HG02642 (cell line): ENCODE data around the gene KCNN3.
A peak's percentile ranks its signal among the peaks of the same experiment; 100 is the strongest.

Source experiments
- ATAC-seq: cut with Tn5 transposase; IDR thresholded peaks from one replicate; pipeline ENCODE4 v1.9.1; 2021; ENCODE audit warnings: mild to moderate bottlenecking; ENCODE audit not compliant: unreplicated experiment, poor library complexity

Gene KCNN3

DNA sequence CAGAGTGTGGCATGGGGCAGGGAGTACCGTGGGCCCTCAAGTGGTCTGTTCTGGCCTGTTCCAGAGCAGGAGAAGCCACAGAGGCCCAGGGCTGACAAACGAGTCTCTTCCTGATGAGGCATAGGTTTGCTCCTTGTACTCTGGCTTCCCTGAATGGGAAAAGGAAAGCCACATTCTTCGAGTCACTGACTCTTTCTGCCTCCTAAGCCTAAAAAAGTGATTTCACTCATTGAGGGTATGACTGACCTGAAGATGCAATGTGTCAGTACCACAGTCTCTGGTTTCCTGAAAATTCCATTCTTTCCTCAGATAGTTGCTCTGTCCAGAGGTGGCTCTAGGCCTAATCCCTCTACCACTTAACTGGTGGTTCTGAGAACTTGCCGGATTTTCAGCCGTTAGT, 92.3 kb downstream of the KCNN3 start:
- ATAC-seq = no peak

DNA sequence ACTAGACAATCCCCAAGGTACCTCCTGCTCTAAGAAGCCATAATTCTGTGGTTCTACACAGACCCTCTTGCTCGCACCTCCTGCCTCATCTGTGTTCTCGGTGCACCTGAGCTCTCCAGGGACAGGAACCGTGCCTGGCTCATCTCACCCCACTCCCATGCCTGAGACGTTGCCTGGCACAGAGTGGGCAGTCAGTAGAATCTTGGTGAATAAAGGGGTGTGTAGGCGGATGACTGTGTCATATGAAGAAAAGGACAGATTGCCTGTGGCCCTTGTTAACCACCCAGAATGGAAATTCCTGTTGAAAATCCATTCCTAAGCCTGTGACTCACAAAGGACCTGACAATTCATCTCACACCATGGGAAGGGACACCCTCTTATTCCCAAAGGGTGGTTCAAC, 92.9 kb downstream of the KCNN3 start:
- no peak for ATAC-seq

DNA sequence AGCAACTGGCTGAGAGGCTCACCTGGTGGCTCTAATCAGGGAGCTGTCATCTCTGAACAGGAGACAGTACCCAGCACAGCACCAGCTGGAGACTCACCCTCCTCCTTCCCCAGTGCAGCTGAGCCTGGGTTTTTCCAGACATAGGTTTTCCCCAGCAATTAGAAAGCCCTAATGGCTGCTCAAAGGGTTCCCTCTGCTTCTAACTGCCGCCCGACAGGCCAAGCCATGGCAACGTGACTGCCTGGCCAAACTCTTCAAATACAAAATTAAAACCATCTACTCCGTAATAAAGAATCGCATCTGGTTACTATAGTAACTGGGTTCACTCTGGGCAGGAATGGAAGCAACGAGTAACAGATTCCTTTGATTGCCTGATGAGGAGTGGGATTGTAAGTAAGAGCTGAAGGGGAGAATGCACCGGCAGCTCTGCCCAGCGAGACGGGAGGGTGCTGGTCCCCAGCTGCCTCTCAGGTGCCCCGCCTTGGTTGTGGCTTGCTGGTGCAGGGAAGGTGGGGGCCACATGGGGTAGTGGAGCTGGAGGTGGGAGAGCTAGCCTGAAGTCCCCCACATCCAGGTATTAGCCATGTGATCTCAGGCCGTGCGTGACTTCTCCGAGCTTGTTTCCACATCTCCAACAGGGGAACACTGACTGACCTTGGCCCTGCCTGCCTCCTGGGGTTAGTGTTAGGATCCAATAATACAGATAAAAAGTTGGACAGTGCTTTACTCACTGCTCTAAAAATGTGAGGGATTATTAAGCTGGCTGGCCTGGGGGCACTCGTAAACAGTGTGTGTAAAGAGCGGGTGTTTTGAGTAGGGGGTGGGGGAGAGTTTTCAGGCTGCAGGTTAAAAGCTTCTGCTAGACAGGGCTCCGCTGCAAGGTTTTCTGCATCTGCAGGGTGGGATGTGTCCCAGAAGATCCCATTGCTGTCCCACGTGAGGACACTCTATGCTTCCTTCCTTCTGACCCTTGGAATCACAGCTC, 94.2 kb downstream of the KCNN3 start:
- ATAC-seq = no peak

DNA sequence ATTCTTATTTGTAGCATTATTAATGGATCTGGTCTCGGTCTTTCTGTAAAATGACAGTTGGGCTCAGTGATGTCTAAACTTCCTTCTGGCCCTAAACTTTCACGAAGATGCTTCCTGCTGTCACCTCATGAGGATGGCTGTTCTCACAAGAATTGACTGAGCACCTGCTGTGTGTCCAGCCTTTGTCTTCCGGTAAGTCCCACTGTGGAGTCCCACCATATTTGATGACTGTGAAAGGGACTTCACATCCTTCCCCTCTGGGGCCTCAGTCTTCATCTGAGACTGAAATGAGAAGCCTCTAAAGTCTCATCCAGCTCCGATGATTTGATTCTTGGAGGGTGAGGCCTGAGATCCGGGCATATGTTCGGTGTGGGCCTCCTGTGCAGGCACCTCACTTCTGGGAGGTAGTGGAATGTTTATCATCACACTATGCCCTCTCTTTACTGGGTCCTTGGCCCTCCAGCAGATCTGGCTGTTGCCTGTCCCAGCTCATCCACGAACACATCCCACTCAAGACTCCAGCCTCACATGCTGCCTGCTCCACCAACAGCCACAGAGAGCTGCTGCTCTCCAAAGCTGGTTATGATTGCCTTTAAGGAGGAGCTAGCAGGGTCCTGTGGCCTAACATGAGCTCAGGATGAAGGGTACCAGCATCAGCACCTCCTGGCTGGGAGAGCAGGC, 95.8 kb downstream of the KCNN3 start:
- no peak for ATAC-seq

DNA sequence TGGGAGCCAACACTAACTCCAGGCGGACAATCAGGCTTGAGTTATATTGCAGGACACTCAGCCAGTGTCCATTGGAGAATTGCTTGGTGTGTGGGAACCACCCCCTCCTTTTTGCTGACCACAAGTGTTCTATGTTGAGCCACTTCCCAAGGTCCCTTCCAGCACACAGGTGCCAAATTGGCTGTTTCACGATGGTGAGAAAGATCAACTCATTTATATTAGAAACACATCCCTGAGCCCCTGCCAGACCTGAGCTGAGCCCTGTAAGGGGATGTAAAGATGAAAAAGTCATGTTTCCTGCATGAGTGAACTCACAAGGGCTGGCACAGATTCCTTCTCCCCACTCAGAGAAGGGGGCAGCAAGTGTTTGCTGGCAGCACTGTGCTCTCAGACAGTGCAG, 96.5 kb downstream of the KCNN3 start:
- ATAC-seq = no peak

DNA sequence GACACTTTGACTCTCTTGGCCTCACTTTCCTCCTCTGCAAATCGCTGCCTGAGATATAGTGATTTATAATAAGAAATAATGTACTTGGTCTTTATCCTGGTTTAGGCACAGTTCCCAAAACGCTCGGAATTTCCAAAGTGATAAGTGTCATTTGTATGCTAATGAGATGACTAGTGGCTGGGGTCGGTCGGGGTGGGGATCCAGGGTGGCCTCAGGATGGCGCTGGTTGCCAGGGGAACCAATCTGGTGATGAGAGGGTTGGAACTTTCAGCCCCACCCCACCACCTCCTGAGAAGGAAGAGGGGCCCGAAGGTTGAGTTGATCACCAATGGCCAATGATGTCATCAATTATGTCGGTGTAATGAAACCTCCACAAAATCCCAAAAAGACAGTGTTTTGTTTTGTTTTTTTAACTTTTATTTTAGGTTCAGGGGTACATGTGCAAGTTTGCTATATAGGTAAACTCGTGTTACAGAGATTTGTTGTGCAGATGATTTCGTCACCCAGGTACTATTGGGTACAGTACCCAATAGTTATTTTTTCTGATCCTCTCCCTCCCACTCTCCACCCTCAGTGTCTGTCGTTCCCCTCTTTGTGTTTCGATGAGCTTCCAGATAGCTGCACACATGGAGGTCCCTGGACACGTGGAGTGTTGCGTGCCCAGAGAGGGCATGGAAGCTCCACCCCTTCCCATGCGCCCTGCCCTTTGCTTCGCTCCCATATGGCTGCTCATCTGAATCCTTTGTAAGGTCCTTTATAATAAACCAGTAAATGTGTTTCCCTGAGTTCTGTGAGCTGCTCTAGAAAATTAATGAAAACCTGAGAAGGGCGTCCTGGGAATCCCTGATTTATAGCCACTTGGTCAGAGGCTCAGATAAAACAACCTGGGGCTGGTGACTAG, 97.2 kb downstream of the KCNN3 start:
- no peak for ATAC-seq

DNA sequence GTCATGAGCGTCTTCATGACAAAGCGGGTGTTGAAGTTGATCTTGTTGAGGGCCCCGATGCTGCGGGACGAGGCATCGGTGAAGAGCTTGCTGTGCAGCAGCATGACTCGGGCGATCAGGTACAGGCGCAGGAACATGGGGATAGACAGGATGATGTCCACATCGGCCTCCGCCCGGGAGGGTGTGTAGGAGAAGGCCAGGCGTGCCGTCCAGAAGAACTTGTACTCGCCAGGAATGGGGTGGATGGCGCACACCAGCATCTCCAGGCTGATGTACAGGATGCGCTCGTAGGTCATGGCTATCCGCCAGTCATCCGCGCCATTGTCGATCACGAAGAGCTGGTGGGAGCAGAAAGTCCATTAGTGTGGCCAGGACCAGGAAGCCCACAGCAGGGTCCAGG, 98.0 kb downstream of the KCNN3 start:
- no peak for ATAC-seq

DNA sequence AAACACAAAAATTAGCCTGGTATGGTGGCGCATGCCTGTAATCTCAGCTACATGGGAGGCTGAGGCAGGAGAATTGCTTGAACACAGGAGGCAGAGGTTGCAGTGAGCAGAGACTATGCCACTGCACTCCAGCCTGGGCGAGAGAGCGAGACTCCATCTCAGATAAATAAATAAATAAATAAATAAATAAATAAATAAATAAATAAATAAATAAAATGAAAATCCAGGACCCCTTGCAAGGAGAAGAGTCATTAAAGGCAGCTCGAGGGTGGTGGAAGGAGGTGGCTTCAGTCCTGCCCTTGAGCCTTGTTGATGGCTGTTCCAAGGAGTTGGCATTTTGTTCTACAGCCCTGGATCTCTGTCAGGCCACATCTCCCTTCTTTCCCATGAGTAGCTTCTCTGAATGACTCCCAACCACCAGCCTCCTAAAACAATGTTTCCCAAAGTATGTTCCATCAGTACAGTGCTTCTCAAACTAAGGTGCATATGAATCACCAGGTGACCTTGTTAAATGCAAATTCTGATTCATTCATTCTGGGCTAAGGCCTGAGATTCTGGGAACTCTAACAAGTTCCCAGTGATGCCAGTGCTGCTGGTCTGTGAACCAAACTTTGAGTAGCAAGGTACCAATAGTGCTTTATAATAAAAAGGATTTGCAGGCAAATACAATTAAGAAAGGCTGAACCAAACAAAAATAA, 99.0 kb downstream of the KCNN3 start:
- no peak for ATAC-seq

DNA sequence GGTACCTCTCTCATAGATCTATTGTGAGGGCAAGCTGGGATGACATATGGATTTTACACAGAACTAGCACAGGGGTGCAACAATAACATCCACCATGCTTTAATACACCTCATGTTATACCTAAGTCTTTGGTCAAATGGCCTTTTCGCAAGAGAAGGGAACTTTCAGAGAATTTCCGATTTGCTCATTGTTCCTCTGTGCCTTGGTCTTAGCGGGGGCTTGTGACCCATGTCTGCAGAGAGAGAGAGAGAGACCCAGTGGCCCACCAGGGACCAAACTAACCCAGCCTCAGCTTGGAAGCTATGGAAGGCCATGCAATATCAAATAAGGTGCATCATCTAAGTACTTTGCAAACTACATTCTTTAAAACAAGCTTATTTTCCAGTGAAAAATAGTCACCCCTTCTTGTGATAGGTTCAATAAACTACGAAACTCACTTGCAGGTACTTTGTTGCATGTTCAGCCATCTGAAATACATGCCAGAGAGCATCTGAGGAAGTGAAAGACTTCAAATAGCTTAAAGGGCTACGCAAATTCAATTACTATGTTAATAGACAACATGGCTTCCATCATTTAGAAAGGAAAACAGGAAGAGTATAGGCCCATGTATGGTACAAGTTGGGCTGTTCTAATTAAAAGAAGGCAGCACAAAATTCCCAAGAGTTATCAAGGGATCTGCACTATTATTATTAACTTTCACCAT, 100.7 kb downstream of the KCNN3 start:
- no peak for ATAC-seq

DNA sequence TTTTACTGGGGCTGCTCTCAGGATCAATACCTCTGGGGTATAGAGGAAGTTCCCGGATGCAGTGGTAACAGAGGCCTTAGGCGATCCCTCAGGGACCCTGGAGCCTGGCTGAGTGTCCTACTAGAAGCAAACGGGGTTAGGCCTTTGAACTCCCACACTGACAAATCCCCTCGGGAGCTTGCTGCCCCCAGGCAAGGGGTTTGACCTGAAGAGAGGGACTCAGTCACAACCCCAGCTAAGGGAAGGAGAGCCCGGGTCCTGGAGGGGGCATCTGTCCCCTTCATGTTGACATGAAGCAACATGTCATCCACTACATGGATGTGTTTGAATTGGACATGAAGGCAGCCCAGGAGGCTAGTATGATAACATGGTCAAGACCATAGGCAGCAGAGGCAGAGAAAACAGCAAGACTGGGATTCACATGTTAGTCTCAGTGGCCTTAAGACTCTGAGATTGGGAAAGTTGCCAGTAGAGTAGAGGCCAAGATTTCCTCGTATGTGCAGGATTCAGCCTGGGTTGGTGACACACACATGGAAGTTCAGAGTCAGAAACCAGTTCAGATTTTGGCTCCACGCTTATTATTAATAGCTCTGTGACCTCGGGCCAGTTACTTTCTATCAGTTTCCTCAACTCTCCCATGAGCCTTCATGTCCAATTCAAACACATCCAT, 101.5 kb downstream of the KCNN3 start:
- no peak for ATAC-seq

DNA sequence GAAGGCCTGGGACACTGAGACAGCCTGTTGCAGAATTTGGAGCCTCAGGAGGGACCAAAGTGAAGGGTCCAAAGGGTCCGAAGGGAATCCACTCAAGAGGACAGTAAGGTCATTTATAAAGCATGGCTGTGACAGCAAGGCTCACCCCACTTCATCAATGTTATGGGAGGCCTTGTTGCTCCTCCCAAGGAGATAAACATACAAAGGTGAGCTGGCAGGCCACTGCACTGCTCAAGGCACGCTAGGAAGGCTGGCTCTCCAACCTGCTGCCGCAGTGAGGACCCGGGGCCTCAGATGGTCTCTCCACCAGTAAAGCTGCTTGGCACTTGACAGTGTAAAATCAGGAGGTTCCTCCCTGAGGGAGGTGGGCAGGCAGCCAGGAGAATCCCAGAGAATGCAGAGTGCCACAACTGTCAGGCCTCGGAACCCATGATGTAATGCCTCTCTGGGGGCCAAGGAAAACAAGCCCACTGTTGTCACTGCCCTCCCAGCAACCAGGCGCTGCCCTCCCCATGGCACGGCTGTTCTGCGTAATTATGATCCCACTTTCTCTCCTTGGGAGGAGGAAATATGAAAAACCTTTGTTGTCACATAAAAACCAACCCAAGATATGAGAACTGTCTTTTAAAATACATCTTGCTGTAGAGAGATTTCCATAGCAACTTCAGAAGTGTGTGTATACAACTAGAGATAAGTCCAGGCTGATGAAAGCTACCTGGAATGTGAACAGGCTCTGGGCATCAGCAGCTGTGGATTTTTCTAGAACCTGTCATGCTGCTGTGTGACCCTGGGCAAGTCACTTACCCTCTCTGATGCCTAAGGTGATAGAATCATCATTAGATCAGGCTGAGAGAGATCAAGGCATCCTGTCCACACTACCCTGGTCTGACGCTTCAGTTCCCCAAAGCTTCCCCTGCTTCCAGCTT, 102.5 kb downstream of the KCNN3 start:
- ATAC-seq = no peak

DNA sequence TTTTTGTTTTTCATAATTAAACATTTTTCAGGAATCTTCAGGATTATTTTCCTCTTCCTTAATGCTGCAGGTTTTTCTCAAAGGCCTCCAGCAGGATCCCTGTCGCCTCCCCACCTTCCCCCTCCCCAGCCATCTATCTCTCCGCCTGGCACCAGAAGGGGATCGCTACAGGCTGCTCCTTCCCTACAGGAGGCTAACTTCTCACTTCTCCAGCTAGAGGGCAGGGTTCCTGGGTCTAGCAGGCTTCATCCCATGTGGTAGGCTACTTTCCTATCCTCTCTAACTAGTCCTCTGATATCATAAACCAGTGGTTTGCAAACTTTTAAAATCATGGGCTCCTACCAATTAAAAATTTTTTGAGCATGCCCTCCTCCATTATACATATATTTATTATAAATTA, 104.1 kb downstream of the KCNN3 start:
- ATAC-seq = no peak

DNA sequence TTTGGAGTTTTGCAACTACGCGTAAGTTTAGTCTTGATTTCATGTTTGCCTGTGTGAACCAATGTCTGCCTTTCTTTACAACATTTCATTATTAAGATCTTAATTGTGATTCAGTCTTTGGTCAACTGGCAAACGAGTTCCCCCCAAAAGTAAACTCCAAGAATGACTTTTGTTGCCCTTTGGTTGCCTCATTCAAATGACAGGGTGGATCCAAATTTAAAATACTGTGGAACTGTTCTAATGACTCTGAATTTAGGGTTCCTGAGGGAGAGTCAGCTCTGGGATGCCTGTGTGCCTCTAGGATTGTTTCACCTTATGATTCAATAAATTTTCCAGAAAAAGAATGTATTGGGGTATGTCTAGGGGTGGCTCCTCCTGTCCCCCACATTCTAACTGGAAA, 105.3 kb downstream of the KCNN3 start:
- no peak for ATAC-seq

DNA sequence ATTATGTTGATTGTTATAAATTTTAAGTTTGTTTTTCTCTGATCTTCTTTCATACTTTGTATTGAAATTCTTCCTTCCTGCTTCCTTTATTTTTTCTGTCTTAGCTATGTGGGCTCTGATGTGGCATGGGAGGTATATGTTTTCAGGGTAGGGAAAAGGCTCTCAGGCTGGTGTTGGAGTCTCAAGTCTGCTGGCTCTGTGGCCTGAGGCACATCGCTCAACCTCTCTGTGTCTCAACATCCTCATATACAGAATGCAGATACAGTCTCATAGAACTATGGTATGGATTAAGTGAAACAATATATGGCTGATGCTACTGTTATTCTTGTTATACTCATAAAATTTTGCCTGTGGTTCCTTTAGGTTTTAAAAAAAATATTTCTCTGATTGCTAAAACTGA, 105.9 kb downstream of the KCNN3 start:
- ATAC-seq = no peak

DNA sequence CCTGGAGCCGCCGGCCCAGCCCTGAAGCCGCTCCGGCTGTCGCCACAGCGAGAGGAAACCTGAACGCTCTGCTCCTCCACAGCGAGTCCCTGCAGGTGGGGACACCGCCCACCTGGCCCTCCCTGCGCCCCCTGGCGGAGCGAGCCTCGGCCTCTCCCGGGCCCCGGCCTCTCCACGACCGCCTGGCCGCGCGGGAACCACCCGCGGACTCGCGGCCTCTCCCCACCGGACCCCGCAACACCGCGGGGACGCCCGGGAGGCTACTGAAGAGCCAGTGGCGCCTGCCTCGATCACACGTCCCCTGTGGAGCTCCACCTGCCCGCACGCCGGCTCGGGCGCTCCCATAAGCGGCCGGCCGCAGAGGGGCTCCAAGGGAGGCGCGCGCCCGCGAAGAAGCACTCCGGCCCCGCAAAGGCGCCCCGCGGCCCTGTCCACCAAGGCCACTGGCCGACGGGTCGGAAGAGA, 109.6 kb downstream of the KCNN3 start:
- peak; percentile 82 for ATAC-seq

DNA sequence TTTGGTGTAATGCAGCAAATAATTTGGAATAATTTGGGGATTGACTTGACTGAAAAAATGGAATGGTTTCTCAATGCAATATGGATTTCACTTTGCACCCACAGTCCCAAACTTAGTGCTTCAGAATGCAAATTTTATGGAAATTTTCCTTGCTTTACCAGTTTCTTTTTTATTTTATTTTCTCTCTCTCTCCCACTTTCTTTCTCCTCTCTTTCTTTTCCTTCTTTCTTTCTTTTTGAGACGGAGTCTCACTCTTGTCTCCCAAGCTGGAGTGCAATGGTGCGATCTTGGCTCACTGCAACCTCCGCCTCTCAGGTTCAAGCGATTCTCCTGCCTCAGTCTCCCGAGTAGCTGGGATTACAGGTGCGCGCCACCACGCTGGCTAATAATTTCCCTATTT, 110.3 kb downstream of the KCNN3 start:
- ATAC-seq = no peak

DNA sequence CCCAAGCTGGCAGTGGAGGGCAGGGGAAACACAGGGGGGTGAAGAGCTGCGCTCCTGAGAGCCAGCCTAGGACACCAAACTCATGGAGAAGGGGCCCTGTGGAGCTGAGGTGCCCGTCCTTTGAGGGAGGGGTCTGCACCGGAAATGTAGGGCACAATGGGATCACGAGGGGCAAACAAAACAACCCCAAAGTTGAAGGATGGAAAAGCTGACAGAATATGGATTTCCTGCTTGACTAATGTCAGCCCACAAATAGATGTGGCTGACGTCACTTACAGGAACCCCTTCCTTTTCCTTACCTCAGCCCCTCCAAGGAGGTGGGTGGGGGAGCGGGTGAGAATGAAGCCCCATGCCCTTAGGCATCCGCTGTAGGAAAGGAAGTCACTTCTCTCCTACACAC, 110.9 kb downstream of the KCNN3 start:
- no peak for ATAC-seq

DNA sequence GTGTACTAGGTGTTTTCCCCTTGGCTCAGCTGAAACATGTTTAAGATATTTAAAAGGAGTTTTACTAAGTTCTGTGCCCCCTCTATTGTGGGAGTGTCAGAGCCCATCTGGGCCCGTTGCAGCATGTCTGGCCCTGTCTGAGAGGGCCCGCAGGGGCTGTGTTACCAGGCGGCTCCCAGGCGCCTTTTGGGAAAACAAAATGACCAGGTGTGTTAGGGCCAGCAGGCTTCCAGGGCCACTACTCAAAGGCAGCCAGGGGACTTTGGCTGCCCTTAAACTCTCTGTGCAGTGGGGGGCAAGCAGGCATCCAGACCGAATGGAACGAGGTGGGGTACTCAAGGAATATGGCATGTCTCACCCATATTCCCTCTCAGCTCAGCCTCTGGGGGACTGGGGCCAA, 111.7 kb downstream of the KCNN3 start:
- ATAC-seq = no peak
